Measurements from ENCODE around the gene PAX8.

PAX8 gene

DNA sequence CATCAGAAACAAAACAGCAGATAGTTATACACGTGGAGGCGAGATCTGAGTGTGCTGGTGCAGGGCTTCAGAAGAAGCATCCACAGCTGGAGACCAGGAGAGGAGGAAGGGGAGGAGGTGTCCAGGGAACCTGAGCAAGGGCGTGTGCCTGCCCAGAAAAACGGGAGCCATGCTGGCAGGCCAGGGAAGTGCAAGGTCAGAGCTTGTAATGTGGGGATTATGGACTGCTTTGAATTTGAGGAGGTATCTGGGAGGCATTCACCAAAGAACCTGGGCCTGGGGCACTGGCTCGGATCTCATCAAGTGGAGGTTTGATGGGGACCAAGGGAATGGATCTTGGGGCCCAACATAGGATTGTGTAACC lies 92.3 kb downstream of the PAX8 start:
- DNase-seq (ENCODE audit: low read depth in 1 of 2, low spot score in 1 of 2) = no peak

DNA sequence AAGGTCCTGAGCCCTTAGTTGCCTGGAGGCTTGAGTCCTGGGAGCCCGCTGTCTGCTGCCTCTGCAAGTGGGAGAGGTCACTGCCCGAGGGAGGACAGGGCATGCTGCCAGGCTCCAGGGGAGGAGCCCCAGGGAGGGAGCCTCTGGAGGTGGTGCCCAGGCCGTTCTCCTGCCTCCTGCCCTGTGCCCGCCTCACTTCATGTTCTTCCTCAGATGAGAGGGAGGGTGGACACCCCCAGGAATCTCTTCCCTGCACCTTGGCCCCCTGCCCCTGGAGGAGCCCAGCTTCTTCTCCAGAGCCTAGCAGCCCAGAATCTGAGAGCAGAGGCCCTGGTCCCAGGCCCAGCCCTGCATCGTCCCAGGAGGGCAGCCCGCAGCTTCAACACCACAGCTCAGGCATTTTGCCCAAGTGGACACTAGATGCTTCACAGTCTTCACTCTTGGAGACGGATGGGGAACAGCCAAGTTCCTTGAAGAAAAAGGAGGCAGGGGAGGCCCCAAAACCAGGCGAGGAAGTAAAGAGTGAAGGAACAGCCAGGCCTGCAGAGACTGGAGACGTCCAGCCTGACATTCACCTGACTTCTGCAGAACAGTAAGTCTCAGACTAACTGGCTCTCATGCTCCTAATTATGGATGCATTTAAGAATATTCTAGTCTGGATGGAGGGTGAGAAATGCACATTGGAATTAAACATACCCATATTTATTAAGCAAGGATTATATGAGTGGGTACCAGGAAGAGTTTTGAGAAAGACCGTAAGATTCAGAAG lies 92.9 kb downstream of the PAX8 start:
- no peak for DNase-seq (ENCODE audit: low read depth in 1 of 2, low spot score in 1 of 2)

DNA sequence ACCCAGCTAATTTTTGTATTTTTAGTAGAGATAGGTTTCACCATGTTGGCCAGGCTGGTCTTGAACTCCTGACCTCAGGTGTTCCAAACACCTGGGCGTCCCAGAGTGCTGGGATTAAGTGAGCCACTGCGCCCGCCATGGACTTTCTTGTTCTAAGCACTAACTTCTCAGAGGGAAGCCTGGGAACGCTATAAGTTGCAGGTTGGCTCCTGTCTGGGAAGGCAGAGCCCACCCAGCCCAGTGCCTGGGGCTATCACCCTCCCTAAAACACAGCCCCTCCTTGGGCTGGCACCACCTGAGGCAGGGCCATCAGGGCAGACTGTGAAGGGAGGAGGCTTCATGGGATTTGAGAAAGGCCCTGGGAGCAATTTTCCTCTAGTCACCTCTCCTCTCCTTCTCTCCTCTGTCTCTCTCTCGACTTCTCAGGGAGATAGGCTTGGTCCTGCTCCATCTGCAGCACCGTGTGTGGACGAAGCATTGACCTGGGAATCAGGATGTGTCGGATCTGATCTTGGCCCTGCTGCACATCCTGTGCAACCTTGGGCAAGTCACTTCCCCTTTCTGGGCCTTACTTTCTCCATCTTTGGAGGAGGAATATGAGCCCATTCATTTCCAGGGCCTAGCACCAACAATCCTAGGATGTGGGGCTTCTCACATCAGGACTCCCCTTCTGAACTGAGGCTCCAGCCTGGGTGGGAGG lies 94.0 kb downstream of the PAX8 start:
- DNase-seq (ENCODE audit: low read depth in 1 of 2, low spot score in 1 of 2) = no peak

DNA sequence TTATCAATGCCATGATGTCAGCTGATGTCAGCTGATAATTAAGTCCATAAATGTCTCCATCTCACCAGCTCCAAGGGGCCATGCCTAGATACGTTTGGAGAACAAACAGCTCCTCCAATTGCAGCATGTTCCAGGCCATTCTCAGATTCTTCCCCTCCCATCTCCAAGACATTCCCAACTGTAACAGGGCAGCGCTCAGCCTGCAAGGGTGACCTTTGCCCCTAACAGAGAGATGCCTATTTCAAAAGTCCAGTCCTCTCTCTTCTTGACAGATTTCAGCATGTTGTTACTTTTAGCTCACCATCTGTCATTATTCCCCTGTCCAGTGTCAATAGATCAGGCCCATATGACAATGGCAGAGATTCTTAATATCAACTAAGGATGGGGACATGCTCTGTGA lies 95.0 kb downstream of the PAX8 start:
- no peak for DNase-seq (ENCODE audit: low read depth in 1 of 2, low spot score in 1 of 2)

DNA sequence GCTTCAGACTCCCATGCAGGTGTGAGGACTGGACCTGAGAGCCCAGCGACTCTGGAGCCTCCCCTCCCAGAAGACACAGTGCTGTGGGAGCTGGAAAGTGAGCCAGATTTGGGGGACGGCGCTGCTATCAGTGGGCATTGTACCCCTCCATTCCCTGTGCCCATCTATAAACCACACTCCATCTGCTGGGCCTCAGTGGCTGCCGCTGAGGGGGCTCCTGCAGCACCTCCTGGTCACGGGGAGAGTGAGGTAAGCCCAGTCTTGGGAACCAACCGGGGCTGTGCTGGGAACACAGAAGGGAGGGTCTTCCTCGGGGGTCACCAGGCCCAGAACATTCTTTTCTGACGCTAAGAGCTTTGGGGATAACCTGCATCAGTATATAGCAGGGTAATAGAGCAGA lies 95.5 kb downstream of the PAX8 start:
- DNase-seq (ENCODE audit: low read depth in 1 of 2, low spot score in 1 of 2) = no peak

DNA sequence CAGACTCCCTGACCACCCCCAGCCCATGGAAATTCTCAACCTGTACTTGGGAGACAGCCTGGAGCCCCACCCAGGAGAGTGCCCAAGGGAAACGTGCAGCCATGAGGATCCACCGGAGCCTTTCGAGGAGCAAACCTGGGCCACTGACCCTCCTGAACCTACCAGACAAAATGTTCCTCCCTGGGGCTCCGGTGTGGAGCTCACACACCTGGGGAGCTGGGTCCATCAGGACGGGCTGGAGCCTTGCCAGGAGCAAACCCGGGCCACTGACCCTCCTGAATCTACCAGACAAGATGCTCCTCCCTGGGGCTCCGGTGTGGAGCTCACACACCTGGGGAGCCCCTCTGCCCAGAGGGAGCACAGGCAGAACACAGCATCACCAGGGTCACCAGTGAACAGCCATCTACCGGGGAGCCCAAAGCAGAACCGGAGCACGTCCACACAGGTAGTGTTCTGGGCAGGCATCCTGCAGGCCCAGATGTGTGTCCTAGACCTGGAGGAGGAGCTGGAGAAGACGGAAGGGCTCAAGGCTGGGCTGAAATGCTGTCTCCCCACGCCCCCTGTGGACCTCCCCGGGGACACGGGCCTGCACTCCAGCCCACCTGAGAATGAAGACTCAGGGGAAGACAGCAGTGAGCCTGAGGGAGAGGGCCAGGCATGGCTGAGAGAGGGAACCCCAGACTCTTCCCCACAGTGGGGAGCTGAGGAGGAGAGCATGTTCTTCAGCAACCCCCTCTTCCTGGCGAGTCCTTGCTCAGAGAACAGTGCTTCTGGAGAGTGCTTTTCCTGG lies 96.1 kb downstream of the PAX8 start:
- DNase-seq (ENCODE audit: low read depth in 1 of 2, low spot score in 1 of 2) = no peak

DNA sequence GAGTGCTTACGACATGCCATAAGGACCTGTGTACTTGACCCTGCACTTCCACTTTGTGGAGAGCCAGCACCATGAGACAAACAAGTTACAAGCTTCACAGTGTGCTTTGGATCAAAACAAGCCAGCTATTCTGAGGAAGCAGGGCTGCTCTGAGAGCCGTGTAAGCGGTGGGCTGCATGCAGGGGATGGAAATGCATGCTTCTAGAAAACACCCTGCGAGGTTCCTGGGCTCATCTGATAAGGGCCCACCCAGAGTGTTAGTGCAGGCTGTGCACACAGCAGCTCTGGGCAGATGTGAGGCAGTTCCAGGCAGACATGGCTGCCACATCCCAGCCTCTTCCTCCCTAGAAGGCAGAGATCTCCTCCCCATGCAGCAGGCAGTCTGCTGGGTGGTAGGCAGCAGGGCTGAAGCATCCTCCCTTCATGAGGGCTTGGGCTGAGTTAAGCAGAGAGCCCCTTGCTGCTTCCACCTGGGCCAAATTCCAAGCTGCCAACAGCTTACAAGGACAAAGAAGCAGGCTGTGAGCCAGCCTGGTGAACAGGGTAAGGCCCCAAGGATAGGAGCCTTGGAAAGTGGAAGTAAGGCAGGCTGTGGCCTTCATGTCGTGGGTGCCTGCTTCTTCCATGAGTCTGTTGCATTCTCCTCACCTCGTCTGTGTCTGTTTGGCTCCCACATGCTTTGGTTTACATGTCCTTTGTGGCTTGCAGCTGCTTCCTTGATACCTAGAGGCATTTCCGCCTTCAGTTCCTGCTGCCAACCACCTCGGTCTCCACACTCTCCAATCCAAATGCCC lies 97.3 kb downstream of the PAX8 start:
- DNase-seq (ENCODE audit: low read depth in 1 of 2, low spot score in 1 of 2) = no peak

DNA sequence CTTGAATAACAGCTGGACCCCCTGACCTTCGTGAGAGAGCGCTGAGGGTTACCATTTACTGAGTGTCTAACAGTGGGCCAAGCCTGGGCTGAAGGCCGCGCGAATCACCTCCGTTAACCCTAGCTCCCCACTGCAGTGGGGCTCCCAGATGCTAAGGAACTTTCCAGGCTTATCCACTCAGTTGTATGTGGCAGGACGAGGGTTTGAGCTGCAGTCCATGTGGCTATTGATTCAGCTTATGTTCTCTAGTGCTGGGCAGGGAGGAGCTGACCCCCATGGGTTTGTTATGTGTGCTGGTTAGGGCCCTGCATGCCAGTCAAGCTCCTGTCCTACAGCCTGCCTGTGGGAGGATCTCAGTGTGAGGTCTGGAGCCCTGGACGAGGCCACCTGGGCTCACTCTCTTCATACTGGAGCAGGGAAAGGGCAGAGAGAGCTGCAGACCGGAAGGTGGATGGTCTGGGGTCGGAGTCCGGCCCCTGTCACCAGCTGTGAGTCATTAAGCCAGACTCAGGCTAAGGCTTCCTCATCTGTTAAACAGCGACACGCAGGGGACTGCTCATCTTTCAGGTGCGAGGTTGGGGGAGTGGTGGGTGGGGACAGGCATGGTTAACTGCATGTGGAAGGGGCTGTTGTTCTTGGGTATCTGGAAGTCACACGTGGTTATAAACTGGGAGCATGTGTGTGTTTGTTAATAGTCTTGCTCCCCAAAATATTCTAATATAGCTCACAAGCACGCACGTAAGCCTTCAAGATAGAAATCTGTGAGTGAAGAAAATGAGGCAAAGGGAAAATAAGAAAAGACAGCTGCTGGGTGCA lies 98.4 kb downstream of the PAX8 start:
- DNase-seq (ENCODE audit: low read depth in 1 of 2, low spot score in 1 of 2) = no peak

DNA sequence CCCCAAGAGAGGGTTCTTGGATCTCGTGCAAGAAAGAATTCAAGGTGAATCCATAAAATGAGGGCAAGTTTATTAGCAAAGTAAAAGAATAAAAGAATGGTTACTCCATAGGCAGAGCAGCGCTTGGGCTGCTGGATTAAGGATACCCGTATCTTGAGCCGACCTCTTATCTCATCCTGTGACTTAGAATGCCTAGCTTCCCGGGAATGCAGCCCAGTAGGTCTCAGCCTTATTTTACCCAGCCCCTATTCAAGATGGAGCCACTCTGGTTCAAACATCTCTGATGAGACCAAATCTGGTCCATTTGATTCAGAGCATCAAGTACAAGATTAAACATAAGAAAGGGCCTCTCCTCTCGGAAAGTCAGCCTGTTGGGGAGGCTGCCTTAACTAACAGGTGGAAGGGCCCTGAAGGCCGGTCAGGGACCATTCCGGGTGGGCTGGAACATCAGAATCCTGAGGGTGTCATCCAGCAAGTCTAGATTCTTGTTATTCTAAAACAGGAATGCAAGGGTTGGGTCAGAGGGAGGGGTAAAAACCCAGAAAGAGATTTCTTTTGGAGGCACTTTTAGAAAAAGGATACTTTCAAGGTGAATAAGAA lies 99.2 kb downstream of the PAX8 start:
- DNase-seq (ENCODE audit: low read depth in 1 of 2, low spot score in 1 of 2) = no peak

DNA sequence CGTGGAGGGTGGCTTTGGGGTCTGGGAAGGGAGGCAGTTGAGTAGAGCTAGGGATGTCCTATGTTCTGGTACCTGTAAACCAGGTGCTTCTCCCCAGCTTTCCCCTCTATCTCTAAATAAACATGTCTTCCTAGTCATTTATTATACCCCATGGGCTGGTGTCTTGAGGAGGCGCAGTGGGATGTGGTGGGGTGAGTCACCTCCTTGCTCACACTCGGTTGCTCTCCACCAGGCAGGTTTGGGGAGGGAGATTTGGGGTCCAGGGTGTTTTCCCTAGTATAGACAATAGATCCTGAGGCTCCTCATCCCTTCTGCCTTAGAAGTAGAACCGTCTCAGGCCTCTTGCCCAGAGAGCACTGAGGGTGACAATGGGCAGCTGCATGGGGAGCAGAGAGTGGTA lies 99.8 kb downstream of the PAX8 start:
- DNase-seq (ENCODE audit: low read depth in 1 of 2, low spot score in 1 of 2) = no peak

DNA sequence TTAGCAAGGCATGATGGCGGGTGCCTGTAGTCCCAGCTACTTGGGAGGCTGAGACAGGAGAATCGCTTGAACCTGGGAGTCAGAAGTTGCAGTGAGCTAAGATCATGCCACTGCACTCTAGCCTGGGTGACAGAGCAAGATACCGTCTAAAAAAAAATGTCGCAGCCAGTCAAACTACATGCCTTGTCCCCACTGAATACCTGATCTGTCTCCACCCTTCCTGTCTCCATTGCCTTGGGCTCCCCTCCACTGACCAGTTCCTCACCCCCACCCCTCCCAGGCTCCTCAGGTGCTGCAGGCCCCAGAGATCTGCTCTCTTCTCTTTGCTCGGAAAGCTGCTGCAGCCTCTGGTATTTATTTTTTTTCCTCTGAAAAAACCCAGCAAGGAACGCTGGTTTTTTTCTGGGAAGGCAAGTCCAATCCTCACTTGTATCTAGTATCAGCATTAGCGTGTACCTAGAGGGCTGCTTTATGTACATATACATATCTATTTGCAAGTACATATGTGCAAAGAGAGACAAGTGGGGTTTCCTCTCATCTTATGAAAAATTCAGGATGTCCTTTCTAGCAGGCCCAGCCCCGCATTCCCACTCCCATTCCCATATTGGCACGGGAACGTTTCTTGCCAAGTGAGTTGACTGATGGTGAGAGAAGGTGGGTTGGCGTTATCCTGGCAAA lies 100.5 kb downstream of the PAX8 start:
- DNase-seq (ENCODE audit: low read depth in 1 of 2, low spot score in 1 of 2) = no peak

DNA sequence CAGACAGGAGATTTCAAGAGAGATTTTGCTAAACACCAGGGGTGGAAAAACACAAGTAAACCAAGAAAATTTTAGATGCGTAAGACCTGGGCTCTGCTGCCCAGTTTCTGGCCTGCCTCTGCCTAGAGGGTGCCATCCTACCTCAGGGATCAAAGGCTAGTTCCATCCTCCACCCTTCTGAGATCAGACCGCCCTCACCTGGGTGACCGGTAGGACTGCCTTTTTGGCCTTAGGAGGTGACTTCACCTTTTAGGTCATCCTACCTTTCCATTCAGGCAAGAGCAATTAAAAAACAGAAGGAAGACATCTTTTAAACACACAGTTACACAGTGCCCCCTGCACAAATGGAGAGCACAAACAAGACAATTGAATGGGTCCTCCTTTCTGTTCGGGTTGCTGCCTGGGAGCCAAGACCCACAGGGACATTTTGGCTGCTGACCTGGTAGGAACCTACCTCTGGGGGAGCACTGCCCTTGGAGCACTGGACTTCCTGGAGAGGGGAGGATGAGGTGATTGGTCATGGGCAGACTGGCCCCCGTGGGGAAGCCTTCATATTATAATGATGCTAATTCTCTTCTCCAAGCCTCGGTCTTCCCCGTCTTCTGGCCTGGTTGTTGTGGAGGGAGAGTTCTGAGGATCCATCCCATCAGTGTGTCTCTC lies 101.9 kb downstream of the PAX8 start:
- DNase-seq (ENCODE audit: low read depth in 1 of 2, low spot score in 1 of 2) = no peak

DNA sequence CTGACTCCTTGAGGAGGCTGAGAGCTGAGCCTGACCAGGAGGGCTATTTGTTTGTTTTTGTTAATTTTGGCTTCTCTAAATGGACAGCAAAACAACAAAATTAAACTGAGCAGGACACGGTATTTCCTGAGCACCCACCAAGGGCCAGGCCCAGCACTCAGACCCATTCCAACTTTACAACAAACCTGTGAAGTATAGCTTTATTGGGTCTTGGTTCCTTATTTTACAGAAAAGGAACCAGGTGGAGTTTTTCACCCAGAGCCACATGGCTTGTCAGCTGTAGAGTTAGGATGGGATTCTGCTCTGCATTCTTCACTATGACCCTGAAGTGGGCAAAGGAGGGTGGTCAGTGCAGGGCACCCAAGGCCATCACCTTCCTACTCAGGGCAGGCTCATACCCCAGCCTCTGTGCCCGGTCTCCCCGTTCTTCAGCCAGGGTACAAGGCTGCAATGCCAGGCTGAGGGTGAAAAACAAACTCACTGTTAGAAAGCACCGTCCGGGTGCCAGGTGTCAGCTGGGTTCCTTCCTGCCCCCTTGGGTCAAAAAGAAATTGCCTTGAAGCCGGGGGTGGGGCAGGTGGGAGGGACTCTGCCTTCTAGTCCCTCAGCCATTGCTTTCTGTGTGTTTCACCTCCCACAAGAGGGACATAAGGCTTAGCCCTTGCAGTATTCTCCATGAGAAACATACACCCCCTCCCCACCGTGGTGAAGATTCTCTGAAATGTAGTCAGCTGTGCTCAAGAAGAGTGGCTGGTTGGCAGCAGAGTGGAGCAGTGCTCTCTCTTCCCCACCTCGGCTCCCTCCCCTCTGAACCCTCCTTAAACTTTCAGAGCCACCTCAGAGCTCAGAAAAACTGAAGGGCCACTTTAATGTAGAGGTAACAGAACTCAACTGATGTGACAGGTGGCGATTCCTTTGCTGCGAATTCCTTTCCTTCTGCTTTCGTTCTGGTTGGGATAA lies 102.7 kb downstream of the PAX8 start:
- DNase-seq (ENCODE audit: low read depth in 1 of 2, low spot score in 1 of 2) = no peak

DNA sequence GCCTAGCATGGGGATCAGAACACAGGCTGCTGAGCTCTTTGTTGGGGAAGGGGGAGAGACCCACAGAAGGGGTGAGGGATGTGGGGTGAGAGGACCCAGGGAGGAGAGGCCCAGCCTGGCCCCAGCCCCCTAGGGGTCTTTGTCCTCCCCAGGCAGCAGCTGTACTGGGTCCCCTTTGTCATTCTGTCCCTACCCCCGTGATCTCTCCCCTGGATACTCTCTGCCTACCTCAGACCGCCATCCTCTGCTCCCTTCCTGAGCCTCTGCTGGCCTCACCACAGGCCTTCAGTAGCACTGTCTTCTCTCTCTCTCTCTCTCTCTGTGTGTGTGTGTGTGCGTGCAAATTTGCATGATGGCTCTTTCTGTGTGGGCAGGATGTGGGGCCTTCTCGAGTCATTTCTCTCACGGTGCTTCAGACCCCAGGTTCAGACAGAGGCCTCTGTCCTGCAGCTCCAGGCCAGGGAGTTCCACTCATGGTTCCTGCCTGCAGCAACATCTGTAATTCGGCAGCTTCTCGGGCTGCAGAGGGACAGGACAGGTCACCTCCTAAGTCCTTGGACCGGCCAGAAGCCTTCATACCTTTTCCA lies 103.6 kb downstream of the PAX8 start:
- DNase-seq (ENCODE audit: low read depth in 1 of 2, low spot score in 1 of 2) = peak in 1 of 2 donors; percentile 47

DNA sequence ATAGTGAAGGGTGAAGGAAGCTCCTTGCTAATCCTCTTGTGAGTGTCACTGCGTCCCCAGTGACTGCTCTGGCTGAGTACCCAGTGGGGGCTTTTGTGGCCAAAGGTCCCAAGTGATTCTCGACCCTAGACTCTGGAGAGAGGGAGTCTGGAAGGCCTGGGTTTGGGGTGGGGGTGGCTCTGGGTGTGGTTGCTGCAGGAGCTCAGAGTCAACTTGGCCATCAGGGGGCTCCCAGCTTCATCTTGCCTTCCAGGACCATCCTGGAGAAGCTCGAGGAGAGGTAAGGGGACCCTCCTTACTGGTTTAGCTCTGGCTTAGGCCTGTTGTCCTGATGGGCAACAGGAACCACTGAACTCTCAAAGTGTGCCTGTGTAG lies 104.4 kb downstream of the PAX8 start:
- no peak for DNase-seq (ENCODE audit: low read depth in 1 of 2, low spot score in 1 of 2)

DNA sequence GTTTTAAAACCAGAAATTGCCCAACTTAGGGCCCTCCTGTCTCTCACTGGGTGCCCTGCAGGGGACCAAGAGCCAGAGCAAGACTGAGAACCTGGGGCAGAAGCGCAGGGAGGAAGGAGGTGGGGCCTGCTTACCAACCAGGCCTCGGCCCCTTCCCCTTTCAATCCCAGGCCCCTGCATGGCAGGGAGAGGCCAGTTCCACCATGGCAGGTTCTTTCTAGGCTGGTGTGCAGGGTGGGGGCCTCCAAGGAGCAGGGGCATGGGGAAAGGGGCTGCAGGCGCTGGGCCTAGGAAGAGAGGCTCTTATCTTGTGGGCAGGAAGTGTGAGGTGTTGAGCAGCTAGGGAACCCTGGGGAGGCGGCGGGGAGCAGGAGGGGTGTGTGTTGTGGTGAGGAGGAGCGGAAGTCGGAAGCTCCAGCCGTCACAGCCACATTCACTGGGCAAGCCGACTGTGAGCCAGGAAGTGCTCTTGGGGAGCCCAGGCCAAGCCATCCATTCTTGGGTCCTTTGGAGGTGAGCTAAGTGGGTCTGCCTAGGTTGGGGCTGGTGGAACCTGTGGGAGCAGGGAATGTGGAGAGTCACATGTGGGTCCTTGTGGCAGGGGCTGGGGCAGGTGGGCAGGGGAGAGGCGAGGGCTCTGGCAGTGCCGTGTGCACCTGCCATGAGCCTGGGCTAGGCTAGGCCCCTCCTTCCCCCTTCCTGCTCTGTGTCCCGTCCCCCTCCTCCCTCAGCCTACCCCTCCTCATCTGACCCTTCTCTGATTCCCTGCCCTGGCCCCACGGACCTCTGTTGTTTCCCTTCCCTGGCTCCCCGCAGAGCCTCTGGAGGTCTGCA lies 105.0 kb downstream of the PAX8 start, which contains the start of gene PSD4:
Gene PSD4 (plus strand): TSS at position 430 of the 834 bp plus-strand sequence. CDS start 8,486 bp downstream, outside the sequence.
- DNase-seq (ENCODE audit: low read depth in 1 of 2, low spot score in 1 of 2) = peak; percentile 64 to 83

All from activated CD4-positive, alpha-beta T cell treated with anti-CD3 and anti-CD28 coated beads, Interleukin-2, amount 50 U/mL, for 24 hours (primary cell).